KMS-11 (cell line): ENCODE results near the gene KRT32.

ENCODE experiments used
- H2AFZ ChIP-seq: fragments of 200-600 bp; sonication (generic); 2 replicates; pipeline ENCODE4 v1.6.1; 2016; ENCODE audit warnings: antibody characterized with exemption, mixed run types, low read depth
- H3K27ac ChIP-seq: fragments of 200-600 bp; sonication (generic); 2 replicates; pipeline ENCODE4 v1.6.1; 2016; ENCODE audit warnings: mild to moderate bottlenecking, mixed run types
- H3K27me3 ChIP-seq: fragments of 200-600 bp; sonication (generic); 2 replicates; pipeline ENCODE4 v1.6.1; 2017; ENCODE audit warnings: mild to moderate bottlenecking, low read depth, mixed run types, moderate library complexity; ENCODE audit not compliant: insufficient read depth
- H3K36me3 ChIP-seq: fragments of 200-600 bp; sonication (generic); 2 replicates; pipeline ENCODE4 v1.6.1; 2017; ENCODE audit warnings: mild to moderate bottlenecking, mixed run types; ENCODE audit not compliant: insufficient read depth
- H3K4me1 ChIP-seq: fragments of 200-600 bp; sonication (generic); 2 replicates; pipeline ENCODE4 v1.6.1; 2016; ENCODE audit warnings: mild to moderate bottlenecking, low read depth, mixed run types; ENCODE audit not compliant: poor library complexity, severe bottlenecking
- H3K4me2 ChIP-seq: fragments of 200-600 bp; sonication (generic); 2 replicates; pipeline ENCODE4 v1.7.0; 2016; ENCODE audit warnings: mild to moderate bottlenecking, mixed run types
- H3K4me3 ChIP-seq: fragments of 200-600 bp; sonication (generic); IDR thresholded peaks from 2 replicates; pipeline ENCODE4 v1.6.1; 2017; ENCODE audit warnings: low read depth, low read length, mixed read lengths; ENCODE audit not compliant: insufficient read depth
- H3K79me2 ChIP-seq: fragments of 200-600 bp; sonication (generic); 2 replicates; pipeline ENCODE4 v1.6.1; 2016; ENCODE audit warnings: low read depth, mixed run types; ENCODE audit not compliant: insufficient read depth
- H3K9ac ChIP-seq: fragments of 200-600 bp; sonication (generic); 2 replicates; pipeline ENCODE4 v1.6.1; 2016; ENCODE audit warnings: mild to moderate bottlenecking, mixed run types
- H4K20me1 ChIP-seq: fragments of 200-600 bp; sonication (generic); 2 replicates; pipeline ENCODE4 v1.6.1; 2016; ENCODE audit warnings: mild to moderate bottlenecking, mixed run types; ENCODE audit not compliant: insufficient read depth
- TF ChIP-seq, protein P1 (sequence below): fragments of 200-600 bp; sonication (generic); conservative IDR thresholded peaks from 2 replicates; pipeline ENCODE4 v1.6.1; 2017; ENCODE audit warnings: low read depth, mild to moderate bottlenecking, antibody characterized with exemption, low read length, moderate library complexity, mixed read lengths

KRT32 gene

DNA sequence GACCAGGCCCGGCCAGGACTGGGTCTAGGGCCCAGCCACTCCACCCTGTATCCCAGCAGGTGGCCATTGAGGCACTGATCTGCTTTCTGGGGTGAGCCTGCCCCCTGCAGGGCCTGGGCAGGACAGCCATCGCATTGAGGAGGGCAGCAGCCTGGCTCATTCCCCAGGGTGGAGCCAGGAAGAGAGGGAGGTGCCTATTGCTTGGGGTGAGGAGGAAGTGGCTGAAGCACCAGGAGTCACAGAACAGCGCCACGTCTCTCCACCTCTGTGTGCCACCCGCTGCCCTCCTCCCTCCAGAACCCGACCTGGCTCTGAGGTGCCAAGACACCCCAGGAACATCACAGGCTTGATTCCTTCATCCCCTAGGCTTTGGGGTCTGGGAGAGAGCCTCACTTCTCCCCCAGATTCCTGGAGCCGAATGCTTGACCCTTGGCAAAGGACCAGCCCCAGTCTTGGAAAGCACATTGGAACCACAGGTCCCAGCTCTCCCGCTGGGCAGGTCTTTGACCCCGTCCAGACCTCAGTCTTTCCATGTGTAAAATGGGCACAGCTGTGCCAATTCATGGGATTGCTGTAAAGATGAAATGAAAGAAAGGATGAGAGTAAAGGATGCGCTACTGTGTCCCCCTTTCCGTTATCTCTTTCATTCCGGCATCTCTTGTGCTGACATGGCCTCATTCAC is 29.8 kb upstream of the KRT32 start:
- Histone ChIP-seq H3K4me1 (no peaks in the 10 kb centered on the region), H3K27ac (no peak overlapping the region), H3K4me2 (no peak overlapping the region), H4K20me1 (no peaks in the 10 kb centered on the region), H2AFZ (peak overlapping the region; percentile 24; the same call in 1 of the 2 replicates), H3K79me2 (no peaks in the 10 kb centered on the region), H3K4me3 (no peak overlapping the region), H3K9ac (no peak overlapping the region), H3K36me3 (no peaks in the 10 kb centered on the region), H3K27me3 (peaks cover 5% of the 10 kb centered on the region; the same call in 1 of the 2 replicates)
- TF ChIP-seq, protein P1, sequence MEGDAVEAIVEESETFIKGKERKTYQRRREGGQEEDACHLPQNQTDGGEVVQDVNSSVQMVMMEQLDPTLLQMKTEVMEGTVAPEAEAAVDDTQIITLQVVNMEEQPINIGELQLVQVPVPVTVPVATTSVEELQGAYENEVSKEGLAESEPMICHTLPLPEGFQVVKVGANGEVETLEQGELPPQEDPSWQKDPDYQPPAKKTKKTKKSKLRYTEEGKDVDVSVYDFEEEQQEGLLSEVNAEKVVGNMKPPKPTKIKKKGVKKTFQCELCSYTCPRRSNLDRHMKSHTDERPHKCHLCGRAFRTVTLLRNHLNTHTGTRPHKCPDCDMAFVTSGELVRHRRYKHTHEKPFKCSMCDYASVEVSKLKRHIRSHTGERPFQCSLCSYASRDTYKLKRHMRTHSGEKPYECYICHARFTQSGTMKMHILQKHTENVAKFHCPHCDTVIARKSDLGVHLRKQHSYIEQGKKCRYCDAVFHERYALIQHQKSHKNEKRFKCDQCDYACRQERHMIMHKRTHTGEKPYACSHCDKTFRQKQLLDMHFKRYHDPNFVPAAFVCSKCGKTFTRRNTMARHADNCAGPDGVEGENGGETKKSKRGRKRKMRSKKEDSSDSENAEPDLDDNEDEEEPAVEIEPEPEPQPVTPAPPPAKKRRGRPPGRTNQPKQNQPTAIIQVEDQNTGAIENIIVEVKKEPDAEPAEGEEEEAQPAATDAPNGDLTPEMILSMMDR = peak; percentile 70

DNA sequence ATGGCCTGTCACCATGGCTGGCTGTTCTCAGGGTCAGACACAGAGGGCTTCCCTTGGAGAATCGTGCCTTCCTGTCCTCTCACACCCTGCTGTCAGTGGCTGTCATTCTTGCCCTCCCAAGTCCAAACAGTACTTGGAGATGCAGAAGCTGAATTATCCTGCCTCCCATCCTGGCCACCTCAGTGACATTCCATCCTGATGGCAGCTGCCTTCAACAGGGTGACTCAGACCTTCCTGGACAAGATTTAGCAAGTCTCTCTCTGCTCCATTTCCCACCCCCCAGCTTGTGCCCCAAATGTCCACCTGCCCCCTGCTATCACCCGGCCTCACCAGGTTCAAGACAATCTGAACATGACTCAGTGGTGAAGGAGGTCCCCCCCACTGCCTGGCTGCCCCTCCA is 27.3 kb upstream of the KRT32 start:
- H3K4me3 ChIP-seq = no peak overlapping the region
- TF ChIP-seq, protein P1 = no peak
- H3K79me2 ChIP-seq = no peaks in the 10 kb centered on the region
- no peak overlapping the region for H3K4me2 ChIP-seq
- no peak overlapping the region for H3K9ac ChIP-seq
- no peak overlapping the region for H2AFZ ChIP-seq
- H3K36me3 ChIP-seq = no peaks in the 10 kb centered on the region
- no peaks in the 10 kb centered on the region for H4K20me1 ChIP-seq
- H3K27me3 ChIP-seq = peaks cover 3% of the 10 kb centered on the region; the same call in 1 of the 2 replicates
- H3K4me1 ChIP-seq = no peaks in the 10 kb centered on the region
- H3K27ac ChIP-seq = no peak overlapping the region

DNA sequence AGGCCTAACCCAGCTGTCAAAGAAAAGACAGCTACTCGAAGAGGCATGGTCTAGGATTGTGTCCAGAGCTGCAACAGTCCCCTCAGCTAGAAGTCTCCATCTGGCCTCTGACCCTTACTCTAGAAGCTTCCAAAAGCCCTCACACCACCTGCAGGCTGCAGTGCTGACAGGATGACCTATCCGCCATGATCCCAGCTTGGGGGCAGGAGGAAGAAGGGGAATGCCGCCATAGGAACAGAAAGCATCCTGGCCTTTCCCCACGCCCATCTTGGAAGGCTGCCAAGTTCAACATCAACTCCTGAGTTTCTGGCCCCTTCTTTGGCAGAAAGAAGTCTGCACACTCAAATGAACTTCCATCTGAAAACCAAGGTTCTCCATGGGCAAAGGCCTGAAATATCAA is 25.6 kb upstream of the KRT32 start:
- H3K27me3 ChIP-seq = no peaks in the 10 kb centered on the region; the same call in 1 of the 2 replicates
- TF ChIP-seq, protein P1 = no peak
- no peaks in the 10 kb centered on the region for H3K79me2 ChIP-seq
- H2AFZ ChIP-seq = no peak overlapping the region
- H3K27ac ChIP-seq = no peak overlapping the region
- no peak overlapping the region for H3K4me3 ChIP-seq
- H3K4me1 ChIP-seq = no peaks in the 10 kb centered on the region
- H4K20me1 ChIP-seq = no peaks in the 10 kb centered on the region
- H3K36me3 ChIP-seq = no peaks in the 10 kb centered on the region
- H3K9ac ChIP-seq = no peak overlapping the region
- no peak overlapping the region for H3K4me2 ChIP-seq

DNA sequence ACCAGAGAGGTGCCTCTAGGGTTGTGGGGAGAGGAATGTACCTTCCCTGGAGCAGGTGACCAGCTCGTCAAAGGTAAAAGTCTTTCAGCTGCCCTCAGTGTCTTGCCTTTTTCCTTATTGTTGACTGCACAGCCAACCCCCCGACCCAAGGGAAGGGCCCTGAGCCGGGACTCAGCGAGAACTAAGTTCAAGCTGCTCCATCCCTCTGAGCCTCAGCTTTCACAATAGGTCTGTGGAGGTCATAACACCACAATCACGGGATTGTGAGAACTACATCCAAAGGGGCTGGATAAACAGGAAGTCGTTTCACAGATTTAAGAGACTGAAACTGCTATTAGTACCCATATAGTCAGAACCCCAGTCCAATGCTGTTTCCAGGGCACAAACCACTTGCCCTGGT is 25.2 kb upstream of the KRT32 start:
- H3K4me2 ChIP-seq = no peak overlapping the region
- no peak overlapping the region for H3K9ac ChIP-seq
- H3K36me3 ChIP-seq = no peaks in the 10 kb centered on the region
- H2AFZ ChIP-seq = no peak overlapping the region
- no peak overlapping the region for H3K27ac ChIP-seq
- no peak overlapping the region for H3K4me3 ChIP-seq
- H3K27me3 ChIP-seq = no peaks in the 10 kb centered on the region; the same call in 1 of the 2 replicates
- H3K79me2 ChIP-seq = no peaks in the 10 kb centered on the region
- TF ChIP-seq, protein P1 = no peak
- no peaks in the 10 kb centered on the region for H3K4me1 ChIP-seq
- H4K20me1 ChIP-seq = no peaks in the 10 kb centered on the region
